Measurements from ENCODE around the gene CDK6. TPM values are rescaled to one million over a fixed set of nuclear protein-coding genes. Genes with fewer than 3 reads are reported as not detected.

CDK6 gene
- total RNA-seq, 1 experiment from 2014 or later = 124 TPM

DNA sequence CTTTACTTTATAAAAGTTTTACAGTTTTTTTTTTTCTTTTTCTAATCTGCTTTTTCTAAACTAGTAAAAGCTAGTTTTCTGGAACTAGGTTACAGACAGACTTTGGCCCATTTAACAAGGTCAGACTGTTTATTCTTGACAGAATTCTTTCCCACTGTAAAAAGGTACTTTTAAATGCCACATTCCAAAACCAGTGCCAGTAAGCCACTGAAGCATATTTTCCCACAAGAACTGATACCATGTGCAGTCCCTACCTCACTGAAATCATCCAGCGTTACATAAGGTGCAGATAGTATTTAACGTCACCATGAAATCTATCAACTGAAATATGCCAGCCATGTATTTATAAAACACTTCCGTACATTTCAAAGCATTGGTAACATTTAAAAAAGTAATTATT is 121.6 kb downstream of the CDK6 start:
- Mint-ChIP-seq H3K27ac (ENCODE audit: low read depth, unreplicated experiment) (no peak overlapping the region), H3K36me3 (ENCODE audit: insufficient read depth, unreplicated experiment) (peaks cover 15% of the 10 kb centered on the region), H3K4me3 (ENCODE audit: unreplicated experiment) (no peak overlapping the region), H3K9me3 (ENCODE audit: unreplicated experiment) (no peaks in the 10 kb centered on the region), H3K4me1 (ENCODE audit: insufficient read depth, unreplicated experiment) (peaks cover 27% of the 10 kb centered on the region), H3K27me3 (ENCODE audit: insufficient read depth, unreplicated experiment) (no peaks in the 10 kb centered on the region)
- BruUV-seq (replicated peaks) = no TSS peak
- CTCF ChIA-PET = interaction anchor here (0.6 kb wide), 2 partner anchors 19 to 48 kb away, joined by 3 read pairs; no protein-coding TSS in a partner anchor
- no peak for DNase-seq (ENCODE audit: unreplicated experiment)
- POLR2A ChIA-PET = interaction anchor here (1.3 to 2.8 kb wide), 4 partner anchors 18 to 51 kb away, joined by 3 to 10 read pairs (median 4); no protein-coding TSS in a partner anchor
- intact Hi-C loops (cut with micrococcal nuclease) = no loop called here
- TF ChIP-seq, protein P1, sequence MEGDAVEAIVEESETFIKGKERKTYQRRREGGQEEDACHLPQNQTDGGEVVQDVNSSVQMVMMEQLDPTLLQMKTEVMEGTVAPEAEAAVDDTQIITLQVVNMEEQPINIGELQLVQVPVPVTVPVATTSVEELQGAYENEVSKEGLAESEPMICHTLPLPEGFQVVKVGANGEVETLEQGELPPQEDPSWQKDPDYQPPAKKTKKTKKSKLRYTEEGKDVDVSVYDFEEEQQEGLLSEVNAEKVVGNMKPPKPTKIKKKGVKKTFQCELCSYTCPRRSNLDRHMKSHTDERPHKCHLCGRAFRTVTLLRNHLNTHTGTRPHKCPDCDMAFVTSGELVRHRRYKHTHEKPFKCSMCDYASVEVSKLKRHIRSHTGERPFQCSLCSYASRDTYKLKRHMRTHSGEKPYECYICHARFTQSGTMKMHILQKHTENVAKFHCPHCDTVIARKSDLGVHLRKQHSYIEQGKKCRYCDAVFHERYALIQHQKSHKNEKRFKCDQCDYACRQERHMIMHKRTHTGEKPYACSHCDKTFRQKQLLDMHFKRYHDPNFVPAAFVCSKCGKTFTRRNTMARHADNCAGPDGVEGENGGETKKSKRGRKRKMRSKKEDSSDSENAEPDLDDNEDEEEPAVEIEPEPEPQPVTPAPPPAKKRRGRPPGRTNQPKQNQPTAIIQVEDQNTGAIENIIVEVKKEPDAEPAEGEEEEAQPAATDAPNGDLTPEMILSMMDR (IDR thresholded peaks at IDR 0.05; ENCODE audit: unreplicated experiment) = no peak

DNA sequence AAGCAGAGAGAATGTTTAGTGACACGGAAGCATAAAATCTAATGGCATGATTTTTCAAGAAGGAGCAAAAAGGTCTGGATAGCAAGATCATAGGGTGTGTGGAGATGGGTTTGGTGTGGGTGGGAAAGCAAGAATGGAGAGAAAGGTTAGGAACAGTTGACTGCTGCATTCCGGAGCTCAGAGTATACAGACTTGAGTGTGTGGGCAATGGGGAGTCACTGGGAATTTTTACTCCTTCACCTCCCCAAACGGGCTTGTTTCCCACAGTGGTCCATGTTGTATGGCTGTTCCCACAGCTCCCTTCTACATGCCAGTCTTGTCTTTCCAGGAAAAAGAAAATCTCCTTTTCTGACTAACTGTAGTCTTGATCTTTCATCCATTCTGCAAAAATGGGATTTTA is 122.1 kb downstream of the CDK6 start:
- POLR2A ChIA-PET = interaction anchor here (0.6 to 2.8 kb wide), 5 partner anchors 18 to 580 kb away, joined by 3 to 10 read pairs (median 3); partner anchors contain the start of gene CYP51A1
- H3K9me3 Mint-ChIP-seq (ENCODE audit: unreplicated experiment) = no peaks in the 10 kb centered on the region
- intact Hi-C loops (cut with micrococcal nuclease) = no loop called here
- CTCF ChIA-PET = interaction anchor here (0.6 to 1.3 kb wide), 3 partner anchors 8 to 49 kb away, joined by 3 to 4 read pairs (median 3); no protein-coding TSS in a partner anchor
- H3K4me1 Mint-ChIP-seq (ENCODE audit: insufficient read depth, unreplicated experiment) = peaks cover 27% of the 10 kb centered on the region
- H3K27me3 Mint-ChIP-seq (ENCODE audit: insufficient read depth, unreplicated experiment) = no peaks in the 10 kb centered on the region
- peaks cover 11% of the 10 kb centered on the region for H3K36me3 Mint-ChIP-seq (ENCODE audit: insufficient read depth, unreplicated experiment)
- DNase-seq (ENCODE audit: unreplicated experiment) = no peak
- TF ChIP-seq, protein P1 (IDR thresholded peaks at IDR 0.05; ENCODE audit: unreplicated experiment) = no peak
- no TSS peak for BruUV-seq (replicated peaks)
- H3K4me3 Mint-ChIP-seq (ENCODE audit: unreplicated experiment) = no peak overlapping the region
- H3K27ac Mint-ChIP-seq (ENCODE audit: low read depth, unreplicated experiment) = no peak overlapping the region

DNA sequence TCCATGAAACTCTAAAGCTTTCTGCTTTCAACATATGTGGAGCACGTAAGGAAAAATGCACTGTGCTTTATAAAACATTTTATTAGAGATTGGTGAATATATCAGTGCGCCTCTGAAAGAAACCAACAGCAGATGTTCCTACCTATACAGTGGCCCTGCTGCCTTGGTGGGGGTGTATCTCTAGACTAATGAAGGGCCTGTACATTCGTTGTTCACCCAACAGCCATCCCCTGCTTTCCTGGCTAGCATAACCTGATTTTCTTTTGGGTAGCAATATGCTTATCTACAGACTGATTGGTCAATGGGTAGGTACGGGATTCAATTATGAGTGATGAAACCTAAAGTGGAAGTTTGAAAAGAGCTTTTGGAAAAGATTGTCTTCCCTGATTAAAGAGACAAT is 126.5 kb downstream of the CDK6 start:
- POLR2A ChIA-PET = interaction anchor here (1.0 to 1.9 kb wide), 4 partner anchors 12 to 127 kb away, joined by 3 to 6 read pairs (median 4); partner anchors contain the start of gene CDK6
- intact Hi-C loops (cut with micrococcal nuclease) = no loop called here
- Mint-ChIP-seq H3K36me3 (ENCODE audit: insufficient read depth, unreplicated experiment) (peaks cover 27% of the 10 kb centered on the region), H3K4me3 (ENCODE audit: unreplicated experiment) (no peak overlapping the region), H3K27me3 (ENCODE audit: insufficient read depth, unreplicated experiment) (no peaks in the 10 kb centered on the region), H3K27ac (ENCODE audit: low read depth, unreplicated experiment) (no peak overlapping the region), H3K9me3 (ENCODE audit: unreplicated experiment) (no peaks in the 10 kb centered on the region), H3K4me1 (ENCODE audit: insufficient read depth, unreplicated experiment) (peaks cover 29% of the 10 kb centered on the region)
- CTCF ChIA-PET = interaction anchor here (0.6 to 1.6 kb wide), 2 partner anchors 13 to 21 kb away, joined by 3 to 7 read pairs; no protein-coding TSS in a partner anchor
- no peak for DNase-seq (ENCODE audit: unreplicated experiment)
- BruUV-seq (replicated peaks) = no TSS peak
- TF ChIP-seq, protein P1 (IDR thresholded peaks at IDR 0.05; ENCODE audit: unreplicated experiment) = no peak

DNA sequence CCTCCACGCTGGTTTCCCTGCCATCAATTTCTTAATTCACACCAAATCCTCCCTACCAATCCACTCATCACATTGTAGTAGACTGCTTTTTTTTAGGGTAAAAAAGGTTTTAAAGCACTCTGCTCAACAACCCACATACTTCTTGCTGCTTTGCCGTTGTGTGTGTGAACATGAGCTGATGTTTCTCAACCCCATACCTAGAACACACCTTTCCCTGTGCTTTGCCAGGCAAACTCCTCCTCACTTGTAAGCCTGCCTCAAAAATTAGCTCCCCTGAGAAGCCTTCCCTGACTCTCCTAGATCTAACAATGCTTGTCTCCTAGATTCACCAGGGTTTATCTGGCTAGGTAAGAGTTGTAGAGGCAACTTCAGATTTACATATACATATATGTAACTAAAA is 127.2 kb downstream of the CDK6 start:
- Mint-ChIP-seq H3K27ac (ENCODE audit: low read depth, unreplicated experiment) (no peak overlapping the region), H3K27me3 (ENCODE audit: insufficient read depth, unreplicated experiment) (no peaks in the 10 kb centered on the region), H3K4me3 (ENCODE audit: unreplicated experiment) (no peak overlapping the region), H3K9me3 (ENCODE audit: unreplicated experiment) (peaks cover 5% of the 10 kb centered on the region), H3K4me1 (ENCODE audit: insufficient read depth, unreplicated experiment) (peaks cover 27% of the 10 kb centered on the region), H3K36me3 (ENCODE audit: insufficient read depth, unreplicated experiment) (peaks cover 24% of the 10 kb centered on the region)
- intact Hi-C loops (cut with micrococcal nuclease) = no loop called here
- TF ChIP-seq, protein P1 (IDR thresholded peaks at IDR 0.05; ENCODE audit: unreplicated experiment) = no peak
- no peak for DNase-seq (ENCODE audit: unreplicated experiment)
- no TSS peak for BruUV-seq (replicated peaks)
- CTCF ChIA-PET = interaction anchor here (0.6 to 1.6 kb wide), 3 partner anchors 12 to 918 kb away, joined by 3 to 7 read pairs (median 3); no protein-coding TSS in a partner anchor
- POLR2A ChIA-PET = interaction anchor here (0.7 to 1.1 kb wide), 3 partner anchors 11 to 128 kb away, joined by 3 to 4 read pairs (median 3); partner anchors contain the start of gene CDK6
